NCI-H510A (cell line): ENCODE results near the gene LSM11.

Source experiments
- DNase-seq: peaks from one replicate; lab custom pipeline; 2025; lab: John Stamatoyannopoulos, UW

Gene LSM11

DNA sequence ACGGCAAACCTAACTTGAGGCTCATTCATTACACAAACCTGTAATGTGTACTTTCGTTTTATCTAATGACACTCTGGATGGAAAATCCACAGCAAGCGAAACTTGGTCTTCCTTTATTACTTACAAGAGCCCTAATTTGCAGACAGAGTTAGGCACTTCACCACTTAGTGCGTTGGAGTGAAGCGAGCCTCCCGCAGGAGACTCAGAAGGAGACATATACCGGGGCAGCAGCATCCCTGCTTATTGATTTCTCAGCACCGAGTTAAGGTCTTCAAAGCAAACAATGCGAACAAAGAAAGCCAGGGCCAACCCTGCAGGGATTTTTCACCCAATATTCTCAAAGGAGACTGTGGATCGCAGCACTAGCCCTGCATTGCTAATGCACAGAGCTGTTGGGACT is 28.6 kb downstream of the LSM11 start:
- DNase-seq = no peak

DNA sequence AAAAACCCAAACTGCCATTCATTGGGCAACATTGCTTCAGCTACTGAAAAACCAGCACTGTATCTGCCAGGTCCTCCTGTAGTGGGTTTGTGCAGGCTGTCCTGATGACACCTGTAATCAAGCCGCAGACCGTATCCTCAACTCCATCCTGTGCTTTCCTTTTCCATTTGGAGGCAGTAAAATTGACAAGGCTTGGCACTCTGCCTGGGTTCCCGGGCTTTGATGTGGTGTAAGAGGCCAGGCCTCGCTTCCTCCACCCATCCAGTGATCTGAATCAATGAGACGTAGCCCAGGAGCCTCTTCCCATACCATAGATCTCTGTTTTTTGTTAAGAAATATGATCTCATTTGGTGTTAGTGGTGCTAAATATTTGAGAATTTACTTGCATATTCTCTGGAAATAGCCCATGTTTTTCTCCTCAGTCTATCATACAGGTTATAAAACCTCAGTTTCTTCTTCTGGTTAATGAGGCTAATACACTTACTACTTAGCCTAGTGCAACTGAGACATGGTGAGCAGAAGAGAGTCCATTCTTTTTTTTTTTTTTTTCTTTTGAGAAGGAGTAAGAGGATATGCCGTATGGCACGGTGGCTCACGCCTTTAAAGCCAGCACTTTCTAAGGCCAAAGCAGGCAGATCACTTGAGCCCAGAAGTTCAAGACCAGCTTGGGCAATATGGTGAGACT is 34.8 kb downstream of the LSM11 start:
- DNase-seq = peak; percentile 42

DNA sequence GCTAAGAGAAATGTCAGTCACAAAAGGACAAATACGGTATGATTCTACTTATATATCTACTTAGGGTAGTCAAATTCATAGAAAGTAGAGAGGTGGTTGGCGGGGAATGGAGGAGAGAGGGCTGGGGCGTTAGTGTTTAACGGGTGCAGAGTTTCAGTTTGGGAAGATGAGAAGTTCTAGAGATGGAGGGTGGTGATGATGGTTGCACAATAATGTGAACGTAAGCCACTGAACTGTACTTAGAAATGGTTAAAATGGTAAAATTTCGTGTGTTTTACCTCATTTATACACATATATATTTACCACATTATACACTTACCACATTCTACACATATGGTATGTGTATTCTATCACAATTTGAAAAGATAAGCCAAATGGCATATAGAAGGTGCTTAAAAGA is 35.7 kb downstream of the LSM11 start:
- no peak for DNase-seq

DNA sequence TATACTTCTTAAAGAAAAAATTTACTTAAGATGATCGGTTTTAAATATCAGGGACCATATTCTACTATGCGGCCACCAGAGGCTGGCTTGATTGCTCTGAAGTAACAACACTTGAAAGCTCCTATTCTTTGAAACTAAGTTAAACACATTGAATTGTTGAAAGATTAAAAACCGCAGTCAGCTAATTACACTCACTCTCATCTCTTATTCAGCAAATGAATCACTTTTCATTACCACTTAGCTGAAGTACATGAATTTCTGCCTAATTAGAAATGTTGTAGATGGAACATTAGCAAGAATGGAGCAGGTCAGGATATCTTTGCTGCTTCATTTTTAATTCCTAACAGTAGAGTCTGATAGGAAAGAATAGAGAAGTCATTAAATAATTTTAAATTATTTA is 42.3 kb downstream of the LSM11 start:
- DNase-seq = no peak

DNA sequence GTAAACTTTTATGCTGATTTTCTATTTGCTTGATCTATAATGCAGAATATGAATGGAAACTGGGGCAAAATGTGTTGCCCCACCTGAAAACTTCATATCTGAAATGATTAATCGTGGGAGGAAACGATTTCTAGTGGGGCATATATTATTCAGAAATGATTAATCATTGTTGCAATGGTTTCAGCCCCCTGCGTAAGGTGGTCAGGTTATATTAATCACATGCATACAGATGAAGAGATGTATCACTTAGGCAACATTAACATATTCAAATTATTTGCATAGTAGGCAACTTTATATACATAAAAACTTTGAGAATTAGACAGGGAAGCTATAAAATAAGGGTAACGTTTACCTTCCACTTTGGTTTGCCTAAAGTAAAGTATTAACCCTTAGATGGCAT is 49.8 kb downstream of the LSM11 start:
- DNase-seq = no peak

DNA sequence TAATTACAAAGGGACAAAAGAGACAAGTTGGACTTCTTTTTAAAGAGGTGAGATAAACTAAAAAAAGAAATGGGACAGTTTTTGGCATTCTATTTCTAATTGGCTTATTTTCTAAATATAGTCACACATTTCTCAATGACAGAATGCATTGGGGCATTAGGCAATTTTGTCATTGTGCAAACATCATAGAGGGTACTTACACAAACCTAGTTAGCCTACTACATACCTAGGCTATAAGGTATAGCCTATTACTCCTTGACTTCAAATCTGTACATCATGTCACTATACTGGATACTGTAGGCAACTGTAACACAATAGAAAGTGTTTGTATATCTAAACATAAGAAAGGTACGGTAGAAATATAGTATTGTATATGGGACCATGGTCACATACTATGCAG is 56.1 kb downstream of the LSM11 start:
- no peak for DNase-seq

DNA sequence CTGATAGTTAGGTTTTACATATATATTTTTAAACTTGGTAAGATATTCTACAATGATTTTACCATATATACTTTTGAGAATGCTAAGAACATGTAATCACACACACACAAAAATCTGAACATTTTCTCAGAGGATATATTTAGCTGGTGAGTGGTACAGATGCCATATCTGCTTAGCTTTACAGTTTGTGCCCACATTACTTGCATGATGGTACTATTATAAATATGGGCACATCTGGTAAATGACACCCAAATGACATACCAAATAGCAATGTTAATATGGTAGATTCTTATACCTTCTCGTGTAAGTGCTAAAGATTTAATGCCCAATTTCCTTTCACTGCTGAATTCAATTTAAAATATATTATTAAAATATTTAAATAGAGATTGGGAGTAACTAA is 56.6 kb downstream of the LSM11 start:
- no peak for DNase-seq

DNA sequence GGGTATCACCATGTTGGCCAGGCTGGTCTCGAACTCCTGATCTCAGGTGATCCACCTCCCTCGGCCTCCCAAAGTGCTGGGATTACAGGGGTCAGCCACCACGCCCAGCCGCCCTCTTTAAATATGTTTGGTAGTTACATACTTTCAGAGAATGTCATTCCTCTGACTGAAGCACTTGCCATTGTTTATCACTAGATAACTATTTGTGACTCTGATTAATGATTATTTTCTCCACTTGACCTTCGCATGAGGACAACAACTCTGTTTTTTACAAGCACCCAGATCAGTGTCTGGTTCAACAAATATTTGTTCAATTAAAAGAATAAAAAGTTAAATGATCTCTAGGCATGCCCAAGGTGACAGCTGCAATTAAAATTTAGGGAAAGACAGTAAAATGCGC is 59.2 kb downstream of the LSM11 start:
- no peak for DNase-seq

DNA sequence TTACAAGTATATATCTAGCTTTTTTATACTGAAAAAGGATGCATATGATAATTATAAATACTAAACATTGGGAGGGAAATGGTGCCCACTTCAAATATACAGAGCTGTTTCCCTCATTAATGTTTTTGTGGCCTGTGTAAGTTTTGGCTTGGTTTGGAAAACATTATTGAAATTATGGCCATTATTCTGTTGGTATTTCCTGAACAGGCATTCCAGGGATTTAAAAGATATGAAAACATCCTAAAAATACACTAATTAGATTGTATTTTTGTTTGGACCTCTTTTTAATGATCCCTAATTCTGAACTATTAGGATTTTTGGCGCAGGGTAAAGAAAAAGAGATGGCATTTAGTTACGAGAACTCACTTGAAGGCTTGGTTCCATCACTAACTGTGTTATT is 64.5 kb downstream of the LSM11 start:
- DNase-seq = no peak
